Measurements from ENCODE around the gene FAM186B. TPM values are rescaled to one million over a fixed set of nuclear protein-coding genes. Genes with fewer than 3 reads are reported as not detected.

FAM186B gene
- total RNA-seq, 1 experiment from 2014 or later = 0.46 TPM

- no peak for DNase-seq
- H4K8ac ChIP-seq (replicated peaks; ENCODE audit: insufficient read length, low read depth, low read length) = no peak overlapping the region
- no peaks in the 10 kb centered on the region for H3K9me3 Mint-ChIP-seq
- H2BK15ac ChIP-seq (ENCODE audit: low read depth, low read length) = no peak overlapping the region
- no peak overlapping the region for H2BK120ac ChIP-seq (ENCODE audit: low read depth, low read length, poor library complexity, severe bottlenecking)
- H3K79me1 ChIP-seq (ENCODE audit: insufficient read depth, low read depth, low read length, poor library complexity, severe bottlenecking) = no peaks in the 10 kb centered on the region
- no peak overlapping the region for H3K23ac ChIP-seq (ENCODE audit: insufficient read length, low read depth, low read length)
- no peaks in the 10 kb centered on the region for H3K27me3 Mint-ChIP-seq (ENCODE audit: low read depth)
- no CpG with 5 or more reads among the region's 5 CpGs for WGBS (ENCODE audit: extremely low coverage, insufficient read length, low lambda C conversion rate)
- no peak overlapping the region for H3K27ac Mint-ChIP-seq
- H3K9ac ChIP-seq (ENCODE audit: extremely low read depth, insufficient read length, low read length) = no peak overlapping the region
- no peaks in the 10 kb centered on the region for H3K9me3 ChIP-seq (ENCODE audit: control insufficient read depth, low read depth, low read length)
- H3K79me2 ChIP-seq (ENCODE audit: insufficient read depth, low read length) = no peaks in the 10 kb centered on the region
- H3K4me2 ChIP-seq (ENCODE audit: insufficient read depth, insufficient read length, low read length) = no peak overlapping the region
- H2AFZ ChIP-seq (ENCODE audit: low read length) = no peak overlapping the region
- no peaks in the 10 kb centered on the region for H4K20me1 ChIP-seq (ENCODE audit: control insufficient read depth, insufficient read depth, insufficient read length)
- H2BK20ac ChIP-seq (ENCODE audit: low read depth, low read length, poor library complexity, severe bottlenecking) = no peak overlapping the region
- no peak overlapping the region for H3K4me3 Mint-ChIP-seq
- H2BK5ac ChIP-seq (ENCODE audit: insufficient read length, low read length) = no peak overlapping the region
- no peak for TF ChIP-seq CTCF (conservative IDR thresholded peaks at IDR 0.05)
- no peak overlapping the region for H3K18ac ChIP-seq (ENCODE audit: insufficient read length, low read depth, low read length)
- H3K4me1 Mint-ChIP-seq = peaks cover 9 to 18% of the 10 kb centered on the region in 2 experiments
- no peaks in the 10 kb centered on the region for H3K4me1 ChIP-seq (ENCODE audit: insufficient read depth, low read length)
- H3K56ac ChIP-seq (ENCODE audit: insufficient read length, low read depth, low read length) = no peak overlapping the region
- no peak overlapping the region for H2BK12ac ChIP-seq (ENCODE audit: insufficient read length, low read depth, low read length)
- no peak overlapping the region for H3K27ac ChIP-seq (ENCODE audit: insufficient read length, low read depth, low read length)
- no peak overlapping the region for H4K5ac ChIP-seq (ENCODE audit: insufficient read length, low read depth, low read length)
- H3K14ac ChIP-seq (ENCODE audit: insufficient read depth, low read length) = no peak overlapping the region
- H3K23me2 ChIP-seq (ENCODE audit: insufficient read length, low read depth, low read length, poor library complexity, severe bottlenecking) = no peaks in the 10 kb centered on the region
- no peaks in the 10 kb centered on the region for H3K27me3 ChIP-seq (ENCODE audit: insufficient read depth, low read length)
- peaks cover 43 to 85% (median 66%) of the 10 kb centered on the region in 3 experiments for H3K36me3 Mint-ChIP-seq (ENCODE audit: insufficient read depth in 1 of 3, low read depth in 3 of 3)
- no peak overlapping the region for H2AK5ac ChIP-seq (ENCODE audit: insufficient read length, low read length)
- no peak overlapping the region for H4K91ac ChIP-seq (ENCODE audit: insufficient read length, low read depth, low read length)
- no peak overlapping the region for H3T11ph ChIP-seq (ENCODE audit: low read length)
- H3K4ac ChIP-seq (ENCODE audit: low read depth, low read length) = no peak overlapping the region
These were observed 44.5 kb upstream of the FAM186B start for GRCh38 chr12:49649892-49650291.
